Keratinocyte (primary cell): ENCODE measurements around the gene CLDN22.
A peak's percentile ranks its signal among the peaks of the same experiment; 100 is the strongest.

Experiments
- EZH2 ChIP-seq: IDR thresholded peaks from one replicate; pipeline ENCODE4 v1.6.1; 2012; ENCODE audit warnings: inconsistent platforms, mild to moderate bottlenecking, low read length, moderate library complexity
- TF ChIP-seq, protein P1 (sequence below), 3 experiments: IDR thresholded peaks in 1 of 3; conservative IDR thresholded peaks in 1 of 3; optimal IDR thresholded peaks in 1 of 3; 2 replicates in 2 of 3; 3 replicates in 1 of 3; pipeline versions ENCODE3 to v1.5.1; 2011; ENCODE audit warnings: low read length in 3 of 3, mild to moderate bottlenecking in 3 of 3, moderate library complexity in 2 of 3, control low read depth in 1 of 3, inconsistent platforms in 1 of 3; ENCODE audit not compliant: insufficient read depth in 2 of 3; ENCODE audit errors: extremely low read depth in 1 of 3

DNA sequence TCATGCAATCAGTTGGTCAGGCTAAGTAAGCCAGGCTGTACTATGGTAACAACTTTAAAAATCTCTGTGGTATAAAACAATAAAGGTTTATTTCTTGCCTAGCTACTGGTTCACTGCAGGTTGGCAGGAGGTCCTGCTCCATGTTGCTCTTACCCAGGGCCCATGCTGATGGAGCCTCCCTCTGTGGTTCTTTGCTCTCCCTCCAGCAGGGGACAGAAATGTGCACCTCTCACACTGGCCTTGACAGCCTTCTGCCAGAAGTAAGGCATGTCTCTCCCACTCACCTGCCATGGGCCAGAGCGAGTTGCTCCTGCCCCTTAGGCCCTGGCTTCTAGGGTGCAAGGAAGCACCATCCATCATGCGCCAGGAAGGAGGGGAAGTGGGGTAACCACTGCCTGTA lies 31.1 kb downstream of the CLDN22 start:
- TF ChIP-seq, protein P1, sequence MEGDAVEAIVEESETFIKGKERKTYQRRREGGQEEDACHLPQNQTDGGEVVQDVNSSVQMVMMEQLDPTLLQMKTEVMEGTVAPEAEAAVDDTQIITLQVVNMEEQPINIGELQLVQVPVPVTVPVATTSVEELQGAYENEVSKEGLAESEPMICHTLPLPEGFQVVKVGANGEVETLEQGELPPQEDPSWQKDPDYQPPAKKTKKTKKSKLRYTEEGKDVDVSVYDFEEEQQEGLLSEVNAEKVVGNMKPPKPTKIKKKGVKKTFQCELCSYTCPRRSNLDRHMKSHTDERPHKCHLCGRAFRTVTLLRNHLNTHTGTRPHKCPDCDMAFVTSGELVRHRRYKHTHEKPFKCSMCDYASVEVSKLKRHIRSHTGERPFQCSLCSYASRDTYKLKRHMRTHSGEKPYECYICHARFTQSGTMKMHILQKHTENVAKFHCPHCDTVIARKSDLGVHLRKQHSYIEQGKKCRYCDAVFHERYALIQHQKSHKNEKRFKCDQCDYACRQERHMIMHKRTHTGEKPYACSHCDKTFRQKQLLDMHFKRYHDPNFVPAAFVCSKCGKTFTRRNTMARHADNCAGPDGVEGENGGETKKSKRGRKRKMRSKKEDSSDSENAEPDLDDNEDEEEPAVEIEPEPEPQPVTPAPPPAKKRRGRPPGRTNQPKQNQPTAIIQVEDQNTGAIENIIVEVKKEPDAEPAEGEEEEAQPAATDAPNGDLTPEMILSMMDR (optimal IDR thresholded peaks at IDR 0.05 in 1 of 3, IDR thresholded peaks at IDR 0.05 in 1 of 3, conservative IDR thresholded peaks at IDR 0.05 in 1 of 3; ENCODE audit: extremely low read depth in 1 of 3, insufficient read depth in 2 of 3, low read length in 3 of 3) = peak in 2 of 3 experiments; percentile 10 to 45
- TF ChIP-seq EZH2 = no peak
